IMR-90 (cell line): ENCODE results near the gene ARMC6.

Experiments used
- CHD1 ChIP-seq: IDR thresholded peaks from 2 replicates; pipeline ENCODE4 v1.6.1; 2012; ENCODE audit warnings: low read depth, low read length, improper control_type of control experiment
- CTCF ChIP-seq: conservative IDR thresholded peaks from 2 replicates; pipeline ENCODE4 v1.5.1; 2012; ENCODE audit warnings: mild to moderate bottlenecking, low read depth, low read length, improper control_type of control experiment
- POLR2A ChIP-seq: IDR thresholded peaks from 2 replicates; pipeline ENCODE4 v1.6.1; 2012; ENCODE audit warnings: mild to moderate bottlenecking, low read depth, low read length
- RFX5 ChIP-seq: IDR thresholded peaks from 2 replicates; pipeline ENCODE4 v1.8.0; 2012; ENCODE audit warnings: low read depth, mild to moderate bottlenecking, low read length, moderate library complexity
- SMC3 ChIP-seq: fragments of 150-350 bp; IDR thresholded peaks from 2 replicates; pipeline ENCODE4 v1.6.1; 2016; ENCODE audit warnings: low read depth, mild to moderate bottlenecking, antibody characterized with exemption, low read length, moderate library complexity

- TF ChIP-seq RFX5 (no peak), CTCF (no peak), POLR2A (no peak), SMC3 (no peak), CHD1 (no peak)
These were observed 10.5 kb downstream of the ARMC6 start for GRCh38 chr19:19043881-19044280.
